ENCODE results near the gene DLG1.

Gene DLG1

GRCh38 chr3:197001972-197002700 lies 296.3 kb downstream of the DLG1 start:
- no peak for DNase-seq (ENCODE audit: low read depth in 1 of 2, low spot score in 1 of 2)

- DNase-seq (ENCODE audit: low read depth in 1 of 2, low spot score in 1 of 2), result no peak
These were observed 297.1 kb downstream of the DLG1 start for GRCh38 chr3:197001106-197001971.

DNA sequence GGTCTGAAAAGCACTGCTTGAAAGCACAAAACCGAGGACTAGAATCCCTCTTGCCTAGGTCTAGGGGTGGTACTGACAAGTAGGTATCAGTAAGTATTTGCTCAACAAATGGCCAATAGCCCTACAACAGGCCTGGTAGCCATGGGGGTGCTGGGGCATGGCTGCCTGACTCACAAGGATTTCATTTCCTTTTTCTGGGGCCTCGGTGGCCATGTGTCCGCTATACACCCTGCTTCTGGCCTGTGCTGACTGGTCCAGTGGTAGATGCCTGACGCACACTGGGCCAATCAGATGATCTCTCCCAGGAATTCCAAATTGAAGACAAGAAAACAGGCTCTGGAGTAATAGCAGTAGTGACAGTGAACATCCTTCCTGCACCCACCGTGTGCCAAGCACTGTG lies 298.2 kb downstream of the DLG1 start:
- no peak for DNase-seq (ENCODE audit: low read depth in 1 of 2, low spot score in 1 of 2)

- no peak for DNase-seq (ENCODE audit: low read depth in 1 of 2, low spot score in 1 of 2)
These were observed 299.2 kb downstream of the DLG1 start for GRCh38 chr3:196998966-196999760.

DNA sequence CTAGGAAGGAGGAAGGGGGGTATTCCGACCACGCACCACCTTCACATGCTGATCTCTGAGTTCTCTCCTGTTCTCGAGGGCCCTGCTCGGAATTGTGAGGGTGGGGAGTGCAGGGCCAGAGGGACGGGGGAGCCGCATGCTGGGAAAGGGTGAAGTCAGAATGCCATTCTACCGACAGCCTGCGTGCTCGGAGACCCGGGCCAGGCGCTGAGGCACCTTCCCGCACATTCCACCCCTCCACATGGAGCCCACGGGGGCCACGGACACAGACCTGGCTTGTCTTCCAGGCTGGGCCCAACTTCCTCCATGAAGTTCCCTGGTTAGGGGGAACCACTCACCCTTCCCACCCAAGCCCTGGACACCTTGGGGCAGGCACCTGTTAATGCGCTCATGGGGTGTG lies 301.1 kb downstream of the DLG1 start:
- DNase-seq (ENCODE audit: low read depth in 1 of 2, low spot score in 1 of 2), result no peak

- no peak for DNase-seq (ENCODE audit: low read depth in 1 of 2, low spot score in 1 of 2)
These were observed 301.8 kb downstream of the DLG1 start for GRCh38 chr3:196996454-196997265.

GRCh38 chr3:196995646-196996355 lies 302.6 kb downstream of the DLG1 start:
- DNase-seq (ENCODE audit: low read depth in 1 of 2, low spot score in 1 of 2), result no peak

GRCh38 chr3:196995027-196995426 lies 303.4 kb downstream of the DLG1 start:
- no peak for DNase-seq (ENCODE audit: low read depth in 1 of 2, low spot score in 1 of 2)

DNA sequence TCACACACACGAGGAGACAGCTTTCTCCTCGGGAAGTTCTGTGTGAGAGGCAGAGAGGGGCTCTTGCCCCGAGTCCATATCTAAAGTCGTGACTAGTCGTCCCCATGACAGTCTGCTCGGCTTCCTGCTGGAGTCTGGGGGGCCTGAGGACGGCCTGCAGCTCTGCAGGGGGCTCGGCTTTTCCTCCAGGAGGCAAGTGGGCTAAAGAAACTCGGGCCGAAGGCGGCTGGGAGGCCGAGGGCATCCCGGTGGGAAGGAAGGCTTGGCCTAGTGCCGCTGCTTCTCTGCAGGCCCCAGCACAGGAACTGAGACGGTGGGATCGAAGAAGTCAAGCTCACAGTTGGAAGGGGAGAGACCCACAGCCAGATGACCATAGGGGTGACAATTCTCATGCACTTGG lies 304.4 kb downstream of the DLG1 start:
- DNase-seq (ENCODE audit: low read depth in 1 of 2, low spot score in 1 of 2), result no peak
